VCaP (cell line): ENCODE results near the gene MIDN.
"Not testable (repeated sequence)": the region's sequence is repeated elsewhere in the genome, so short reads cannot be mapped to it uniquely, and the experiment has no call there.

Source experiments
- H3K27ac ChIP-seq: fragments of 450-650 bp; 2 replicates; pipeline ENCODE4 v1.5.1; 2017
- TF ChIP-seq, protein P1 (sequence below): fragments of 450-650 bp; conservative IDR thresholded peaks from 2 replicates; pipeline ENCODE4 v1.5.1; 2017; ENCODE audit warnings: mild to moderate bottlenecking, moderate library complexity

MIDN gene

DNA sequence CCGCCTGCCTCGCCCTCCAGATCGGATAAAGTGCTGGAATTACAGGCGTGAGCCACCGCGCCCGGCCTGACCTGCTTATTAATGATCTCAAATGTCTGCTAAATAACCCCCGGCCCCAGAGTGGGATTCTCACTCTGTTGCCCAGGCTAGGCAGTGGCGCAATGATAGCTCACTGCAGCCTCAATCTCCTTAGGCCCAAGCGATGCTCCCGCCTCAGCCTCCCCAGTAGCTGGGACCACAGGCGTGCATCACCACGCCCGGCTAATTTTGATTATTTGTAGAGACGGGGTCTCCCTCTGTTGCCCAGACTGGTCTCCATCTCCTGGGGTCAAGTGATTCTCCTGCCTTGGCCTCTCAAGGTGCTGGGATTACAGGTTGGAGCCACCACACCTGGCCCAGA, 7.5 kb upstream of the MIDN start:
- peak overlapping the region; percentile 90 for H3K27ac ChIP-seq
- TF ChIP-seq, protein P1, sequence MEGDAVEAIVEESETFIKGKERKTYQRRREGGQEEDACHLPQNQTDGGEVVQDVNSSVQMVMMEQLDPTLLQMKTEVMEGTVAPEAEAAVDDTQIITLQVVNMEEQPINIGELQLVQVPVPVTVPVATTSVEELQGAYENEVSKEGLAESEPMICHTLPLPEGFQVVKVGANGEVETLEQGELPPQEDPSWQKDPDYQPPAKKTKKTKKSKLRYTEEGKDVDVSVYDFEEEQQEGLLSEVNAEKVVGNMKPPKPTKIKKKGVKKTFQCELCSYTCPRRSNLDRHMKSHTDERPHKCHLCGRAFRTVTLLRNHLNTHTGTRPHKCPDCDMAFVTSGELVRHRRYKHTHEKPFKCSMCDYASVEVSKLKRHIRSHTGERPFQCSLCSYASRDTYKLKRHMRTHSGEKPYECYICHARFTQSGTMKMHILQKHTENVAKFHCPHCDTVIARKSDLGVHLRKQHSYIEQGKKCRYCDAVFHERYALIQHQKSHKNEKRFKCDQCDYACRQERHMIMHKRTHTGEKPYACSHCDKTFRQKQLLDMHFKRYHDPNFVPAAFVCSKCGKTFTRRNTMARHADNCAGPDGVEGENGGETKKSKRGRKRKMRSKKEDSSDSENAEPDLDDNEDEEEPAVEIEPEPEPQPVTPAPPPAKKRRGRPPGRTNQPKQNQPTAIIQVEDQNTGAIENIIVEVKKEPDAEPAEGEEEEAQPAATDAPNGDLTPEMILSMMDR: no peak

DNA sequence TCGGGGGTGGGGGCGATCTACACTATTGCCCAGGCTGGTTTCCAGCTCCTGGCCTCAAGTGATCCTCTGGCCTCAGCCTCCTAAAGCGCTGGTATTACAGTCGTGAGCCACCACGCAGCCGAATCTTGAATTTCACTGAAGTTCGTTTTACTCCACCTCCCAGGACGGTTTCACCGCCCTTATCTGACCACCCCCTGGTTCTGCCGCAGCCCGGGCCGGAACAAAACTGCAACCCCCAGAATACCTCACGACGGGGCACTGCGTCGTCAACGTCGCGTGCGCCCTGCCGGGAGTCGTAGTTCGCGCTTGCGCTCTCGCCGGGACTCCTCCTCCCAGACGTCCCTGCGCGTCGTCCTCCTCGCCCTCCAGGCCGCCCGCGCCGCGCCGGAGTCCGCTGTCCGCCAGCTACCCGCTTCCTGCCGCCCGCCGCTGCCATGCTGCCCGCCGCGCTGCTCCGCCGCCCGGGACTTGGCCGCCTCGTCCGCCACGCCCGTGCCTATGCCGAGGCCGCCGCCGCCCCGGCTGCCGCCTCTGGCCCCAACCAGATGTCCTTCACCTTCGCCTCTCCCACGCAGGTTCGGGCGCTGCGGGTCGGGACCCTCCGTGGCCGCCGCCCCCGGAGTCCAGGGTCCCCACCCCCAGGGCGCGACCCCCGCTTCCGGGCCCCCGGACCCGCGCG, 6.8 kb upstream of the MIDN start, which contains the start of gene ATP5F1D:
Gene ATP5F1D (plus strand): TSS at position 335 of the 679 bp plus-strand sequence. CDS start 100 bp downstream, at position 435.
- H3K27ac ChIP-seq: peak within 1 kb of the TSS; percentile 90
- TF ChIP-seq, protein P1: no peak

DNA sequence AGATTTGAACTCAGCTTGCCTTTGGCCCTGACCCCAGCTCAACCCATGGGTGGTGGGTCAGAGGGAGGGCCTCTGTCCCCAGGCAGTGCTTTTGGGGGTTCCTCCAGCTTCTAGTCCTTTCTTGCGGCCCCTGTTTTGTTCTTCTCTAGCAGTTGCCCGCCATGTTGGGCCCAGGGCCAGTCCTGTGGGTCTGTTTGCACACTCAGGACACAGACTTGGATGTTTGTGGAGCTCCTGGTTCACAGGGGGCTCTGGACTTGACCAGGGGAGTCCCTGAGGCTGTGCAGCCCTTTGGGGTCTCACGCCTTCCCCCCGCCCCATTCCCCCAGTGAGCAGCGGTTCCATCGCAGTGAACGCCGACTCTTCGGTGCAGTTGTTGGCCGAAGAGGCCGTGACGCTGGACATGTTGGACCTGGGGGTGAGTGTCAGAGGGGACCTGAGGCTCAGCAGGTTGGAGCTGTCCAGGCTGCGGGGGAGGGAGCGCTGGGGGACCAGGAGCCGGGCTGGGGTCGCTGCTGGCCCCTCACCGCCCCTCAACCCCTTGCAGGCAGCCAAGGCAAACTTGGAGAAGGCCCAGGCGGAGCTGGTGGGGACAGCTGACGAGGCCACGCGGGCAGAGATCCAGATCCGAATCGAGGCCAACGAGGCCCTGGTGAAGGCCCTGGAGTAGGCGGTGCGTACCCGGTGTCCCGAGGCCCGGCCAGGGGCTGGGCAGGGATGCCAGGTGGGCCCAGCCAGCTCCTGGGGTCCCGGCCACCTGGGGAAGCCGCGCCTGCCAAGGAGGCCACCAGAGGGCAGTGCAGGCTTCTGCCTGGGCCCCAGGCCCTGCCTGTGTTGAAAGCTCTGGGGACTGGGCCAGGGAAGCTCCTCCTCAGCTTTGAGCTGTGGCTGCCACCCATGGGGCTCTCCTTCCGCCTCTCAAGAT, 4.4 kb upstream of the MIDN start:
- peak overlapping the region; percentile 90 for H3K27ac ChIP-seq

DNA sequence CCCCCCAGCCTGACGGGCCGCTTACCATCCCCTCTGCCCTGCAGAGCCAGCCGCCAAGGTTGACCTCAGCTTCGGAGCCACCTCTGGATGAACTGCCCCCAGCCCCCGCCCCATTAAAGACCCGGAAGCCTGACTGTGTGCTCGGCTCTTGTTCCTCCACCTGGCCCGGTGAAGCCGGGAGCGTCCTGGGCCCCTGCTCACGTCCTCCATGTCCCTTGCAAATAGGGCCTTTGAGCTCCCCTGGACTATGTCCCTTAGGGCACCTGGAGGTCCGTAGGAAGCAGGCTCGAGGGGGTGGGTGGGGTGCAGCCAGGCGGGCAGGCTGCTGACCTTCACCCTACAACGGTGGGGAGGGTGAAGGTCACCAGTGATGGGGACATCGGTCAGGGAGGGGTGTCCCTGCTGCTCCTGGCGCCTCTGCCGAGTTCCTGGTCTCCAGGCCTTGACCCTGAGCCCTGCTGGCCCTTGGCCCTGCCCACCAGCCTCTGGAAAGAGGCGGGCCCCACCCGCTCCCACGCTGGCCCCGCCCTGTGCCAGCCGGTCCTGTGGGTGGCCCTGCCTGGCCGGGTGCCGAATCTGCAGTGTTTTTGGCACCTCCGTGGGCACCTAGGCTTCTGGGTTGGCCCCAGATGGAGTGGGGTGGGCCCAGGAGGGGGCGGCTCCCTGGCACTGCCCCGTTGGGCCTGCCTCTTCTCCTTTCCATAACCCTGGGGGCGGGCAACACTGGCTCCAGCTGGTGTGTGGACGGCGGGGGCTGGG, 3.5 kb upstream of the MIDN start:
- TF ChIP-seq, protein P1: peak; percentile 6
- peak overlapping the region; percentile 90 for H3K27ac ChIP-seq

More for the DNA sequence above, 4.4 kb upstream of the MIDN start:
- TF ChIP-seq, protein P1: peak; percentile 94

DNA sequence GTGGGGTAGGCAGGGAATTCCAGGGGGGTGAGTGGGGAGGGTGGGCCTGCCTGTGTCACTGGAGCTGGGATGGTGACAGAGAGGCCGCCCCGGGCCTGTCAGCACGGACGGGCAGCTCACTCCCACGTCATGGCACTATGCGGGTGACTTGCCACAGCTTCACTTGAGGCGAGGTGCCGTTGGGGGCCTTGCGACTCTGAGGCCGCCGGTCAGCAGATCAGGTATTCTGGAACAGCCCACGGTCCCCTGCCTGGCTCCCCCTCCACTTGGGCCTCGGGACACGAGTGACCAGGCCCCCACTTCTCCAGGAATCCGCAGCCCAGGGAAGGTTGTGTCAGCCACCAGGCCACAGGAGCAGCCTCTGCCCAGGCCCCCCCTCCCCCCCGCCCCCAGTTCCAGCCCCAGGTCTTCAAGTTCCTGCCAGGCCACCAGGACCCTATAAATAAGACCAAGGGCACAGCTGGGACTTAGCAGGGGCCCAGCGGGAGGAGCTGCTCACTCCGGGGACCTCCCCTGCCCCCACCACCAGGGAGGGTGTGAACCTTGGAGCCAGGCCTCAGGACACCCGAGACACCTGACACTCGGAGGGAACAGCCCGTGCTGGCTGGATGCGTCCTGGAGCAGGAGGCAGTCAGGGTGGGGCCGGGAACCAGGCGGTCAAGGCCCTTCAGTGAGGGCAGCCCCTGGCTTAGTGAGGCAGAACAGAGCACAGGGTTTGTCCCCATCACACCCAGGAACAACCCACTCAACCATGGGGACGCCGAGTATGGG, 2.7 kb upstream of the MIDN start:
- TF ChIP-seq, protein P1: no peak
- peak overlapping the region; percentile 90 for H3K27ac ChIP-seq

DNA sequence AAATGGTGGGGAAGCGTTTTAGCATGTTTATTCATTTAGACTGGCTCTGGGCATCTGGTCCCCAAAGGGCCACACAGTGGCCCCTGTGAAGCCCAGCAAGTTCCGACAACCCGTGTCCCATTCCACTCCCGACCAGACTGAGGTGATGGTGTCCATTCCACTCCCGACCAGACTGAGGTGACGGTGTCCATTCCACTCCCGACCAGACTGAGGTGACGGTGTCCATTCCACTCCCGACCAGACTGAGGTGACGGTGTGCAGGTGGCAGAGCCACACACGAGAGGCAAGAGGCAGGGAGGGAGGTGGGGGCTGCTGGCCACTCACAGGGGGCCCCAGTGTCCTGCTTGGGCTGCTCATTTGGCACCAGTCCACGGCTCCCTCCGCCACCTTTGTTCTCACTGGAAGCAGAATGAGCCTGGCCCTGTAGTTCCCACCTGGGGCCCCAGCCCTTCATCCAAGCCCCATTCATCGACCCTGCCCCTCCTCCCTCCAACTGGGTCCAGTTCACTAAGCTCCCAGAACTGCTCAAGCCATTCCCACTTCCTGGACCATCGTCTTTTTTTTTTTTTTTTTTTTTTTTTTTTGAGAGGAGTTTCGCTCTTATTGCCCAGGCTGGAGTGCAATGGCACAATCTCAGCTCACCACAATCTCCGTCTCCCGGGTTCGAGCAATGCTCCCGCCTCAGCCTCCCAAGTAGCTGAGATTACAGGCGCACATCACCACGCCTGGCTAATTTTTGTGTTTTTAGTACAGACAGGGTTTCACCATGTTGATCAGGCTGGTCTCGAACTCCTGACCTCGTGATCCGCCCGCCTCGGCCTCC, 1.9 kb upstream of the MIDN start:
- not testable (repeated sequence) for H3K27ac ChIP-seq

DNA sequence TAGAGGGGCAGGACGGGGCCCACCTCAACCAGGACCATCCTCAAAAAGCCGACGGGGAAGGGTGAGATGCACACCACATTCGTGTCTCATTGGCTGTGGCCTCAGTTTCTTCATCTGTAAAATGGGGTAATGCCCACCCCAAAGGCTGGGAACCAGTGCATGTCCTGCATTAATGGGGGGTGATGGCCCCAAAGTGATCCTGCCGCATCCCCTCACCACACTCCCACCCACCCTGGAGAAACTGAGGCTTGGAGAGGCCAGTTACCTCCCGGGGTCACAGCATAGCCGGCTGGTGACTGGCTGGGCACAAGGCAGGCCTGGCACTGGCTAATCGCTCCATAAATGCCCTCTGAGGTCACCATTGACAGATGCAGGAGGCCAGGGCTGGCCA, 640 bp upstream of the MIDN start:
- H3K27ac ChIP-seq: peak overlapping the region; percentile 91
- TF ChIP-seq, protein P1: no peak
